Glutamatergic neuron (in vitro differentiated cells): ENCODE measurements around the gene ZNF579. TPM values are rescaled to one million over a fixed set of nuclear protein-coding genes. Genes with fewer than 3 reads are reported as not detected.
"Not testable (repeated sequence)": the region's sequence is repeated elsewhere in the genome, so short reads cannot be mapped to it uniquely, and the experiment has no call there.

Experiments
- DNase-seq: peaks from one replicate; pipeline ENCODE4 v3.0.0; 2022
- H3K27ac Mint-ChIP-seq: one replicate; pipeline ENCODE4 v1.8.0; 2020; ENCODE audit warnings: mild to moderate bottlenecking, mixed read lengths, inconsistent platforms; ENCODE audit not compliant: unreplicated experiment
- H3K27me3 Mint-ChIP-seq: one replicate; pipeline ENCODE4 v1.8.0; 2020; ENCODE audit warnings: mild to moderate bottlenecking, moderate library complexity, mixed read lengths, inconsistent platforms; ENCODE audit not compliant: unreplicated experiment
- H3K36me3 Mint-ChIP-seq: one replicate; pipeline ENCODE4 v1.8.0; 2020; ENCODE audit warnings: mild to moderate bottlenecking, mixed read lengths, inconsistent platforms; ENCODE audit not compliant: unreplicated experiment
- H3K4me1 Mint-ChIP-seq: one replicate; pipeline ENCODE4 v1.8.0; 2020; ENCODE audit warnings: mild to moderate bottlenecking, low read depth, mixed read lengths, inconsistent platforms; ENCODE audit not compliant: unreplicated experiment
- H3K4me3 Mint-ChIP-seq: one replicate; pipeline ENCODE4 v1.8.0; 2020; ENCODE audit warnings: mild to moderate bottlenecking, mixed read lengths, inconsistent platforms; ENCODE audit not compliant: unreplicated experiment
- H3K9me3 Mint-ChIP-seq: one replicate; pipeline ENCODE4 v1.8.0; 2020; ENCODE audit warnings: mild to moderate bottlenecking, moderate library complexity, mixed read lengths, inconsistent platforms; ENCODE audit not compliant: unreplicated experiment
- total RNA-seq: library from RNA; stranded (reverse); fragmentation: NEBNext Ultra II Directional; extraction: Animal tissue kit (Norgen Biotek cat#: 25700); gene quantifications from one replicate; pipeline ENCODE4 v1.2.1, GENCODE V29; 2021; ENCODE audit not compliant: unreplicated experiment
- TF ChIP-seq, protein P1 (sequence below): fragments of 200-600 bp; sonication (generic); IDR thresholded peaks from one replicate; pipeline ENCODE4 v1.5.0; 2021; ENCODE audit not compliant: partially characterized antibody, unreplicated experiment

Gene ZNF579
- total RNA-seq, 1 donor from 2014 or later: 48.9 TPM

GRCh38 chr19:55578031-55578760 is 2.5 kb downstream of the ZNF579 start:
- peaks cover 4% of the 10 kb centered on the region for H3K36me3 Mint-ChIP-seq
- TF ChIP-seq, protein P1, sequence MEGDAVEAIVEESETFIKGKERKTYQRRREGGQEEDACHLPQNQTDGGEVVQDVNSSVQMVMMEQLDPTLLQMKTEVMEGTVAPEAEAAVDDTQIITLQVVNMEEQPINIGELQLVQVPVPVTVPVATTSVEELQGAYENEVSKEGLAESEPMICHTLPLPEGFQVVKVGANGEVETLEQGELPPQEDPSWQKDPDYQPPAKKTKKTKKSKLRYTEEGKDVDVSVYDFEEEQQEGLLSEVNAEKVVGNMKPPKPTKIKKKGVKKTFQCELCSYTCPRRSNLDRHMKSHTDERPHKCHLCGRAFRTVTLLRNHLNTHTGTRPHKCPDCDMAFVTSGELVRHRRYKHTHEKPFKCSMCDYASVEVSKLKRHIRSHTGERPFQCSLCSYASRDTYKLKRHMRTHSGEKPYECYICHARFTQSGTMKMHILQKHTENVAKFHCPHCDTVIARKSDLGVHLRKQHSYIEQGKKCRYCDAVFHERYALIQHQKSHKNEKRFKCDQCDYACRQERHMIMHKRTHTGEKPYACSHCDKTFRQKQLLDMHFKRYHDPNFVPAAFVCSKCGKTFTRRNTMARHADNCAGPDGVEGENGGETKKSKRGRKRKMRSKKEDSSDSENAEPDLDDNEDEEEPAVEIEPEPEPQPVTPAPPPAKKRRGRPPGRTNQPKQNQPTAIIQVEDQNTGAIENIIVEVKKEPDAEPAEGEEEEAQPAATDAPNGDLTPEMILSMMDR: no peak
- no peak for DNase-seq
- H3K27me3 Mint-ChIP-seq: peaks cover 20% of the 10 kb centered on the region
- no peak overlapping the region for H3K4me3 Mint-ChIP-seq
- H3K9me3 Mint-ChIP-seq: peaks cover 16% of the 10 kb centered on the region
- no peaks in the 10 kb centered on the region for H3K4me1 Mint-ChIP-seq
- no peak overlapping the region for H3K27ac Mint-ChIP-seq

GRCh38 chr19:55576746-55577145 is 3.9 kb downstream of the ZNF579 start:
- H3K9me3 Mint-ChIP-seq: peaks cover 16% of the 10 kb centered on the region
- H3K36me3 Mint-ChIP-seq: peaks cover 4% of the 10 kb centered on the region
- peaks cover 20% of the 10 kb centered on the region for H3K27me3 Mint-ChIP-seq
- peak overlapping the region; percentile 55 for H3K4me3 Mint-ChIP-seq
- no peaks in the 10 kb centered on the region for H3K4me1 Mint-ChIP-seq
- no peak for DNase-seq
- TF ChIP-seq, protein P1: no peak
- no peak overlapping the region for H3K27ac Mint-ChIP-seq

DNA sequence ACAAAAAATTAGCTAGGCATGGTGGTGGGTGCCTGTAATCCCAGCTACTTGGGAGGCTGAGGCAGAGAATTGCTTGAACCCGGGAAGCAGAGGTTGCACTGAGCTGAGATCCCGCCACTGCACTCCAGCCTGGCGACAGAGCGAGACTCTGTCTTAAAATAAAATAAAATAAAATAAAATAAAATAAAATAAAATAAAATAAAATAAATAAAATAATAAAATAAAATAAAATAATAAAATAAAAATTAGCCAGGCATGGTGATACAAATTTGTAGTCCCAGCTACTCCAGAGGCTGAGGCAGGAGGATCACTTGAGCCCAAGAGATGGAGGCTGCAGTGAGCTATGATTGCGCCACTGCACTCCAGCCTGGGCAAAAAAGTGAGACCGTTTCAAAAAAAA is 6.7 kb downstream of the ZNF579 start:
- Mint-ChIP-seq H3K9me3 (peaks cover 11% of the 10 kb centered on the region), H3K27me3 (peaks cover 16% of the 10 kb centered on the region)
- not testable (repeated sequence) for H3K4me1 Mint-ChIP-seq, H3K27ac Mint-ChIP-seq, DNase-seq, H3K36me3 Mint-ChIP-seq, H3K4me3 Mint-ChIP-seq

- DNase-seq, H3K9me3 Mint-ChIP-seq, H3K4me3 Mint-ChIP-seq, H3K4me1 Mint-ChIP-seq, H3K36me3 Mint-ChIP-seq, H3K27me3 Mint-ChIP-seq, H3K27ac Mint-ChIP-seq: not testable (repeated sequence)
Measured at GRCh38 chr19:55569477-55569876, 11.2 kb downstream of the ZNF579 start.

DNA sequence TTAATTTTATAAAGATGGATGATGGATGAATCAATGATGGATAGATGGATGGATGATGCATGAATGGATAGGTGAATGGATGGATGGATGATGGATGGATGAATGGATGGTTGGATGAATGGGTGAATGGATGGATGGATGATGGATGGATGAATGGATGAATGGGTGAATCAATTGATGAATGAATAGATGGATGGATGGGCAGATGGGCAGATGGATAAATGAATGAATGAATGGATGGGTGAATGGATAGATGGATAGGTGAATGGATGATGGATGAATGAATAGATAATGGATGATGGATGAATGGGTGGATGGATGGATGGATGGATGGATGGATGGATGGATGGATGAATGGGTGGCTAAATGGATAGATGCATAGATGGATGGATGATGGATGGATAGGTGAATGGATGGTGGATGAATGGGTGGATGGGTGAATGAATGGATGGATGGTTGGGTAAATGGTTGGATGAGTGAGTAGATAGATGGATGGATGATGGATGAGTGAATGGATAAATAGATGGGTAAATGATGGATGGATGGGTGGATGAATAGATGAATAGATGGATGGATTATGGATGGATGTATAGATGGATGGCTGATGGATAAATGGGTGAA is 12.8 kb downstream of the ZNF579 start:
- Mint-ChIP-seq H3K9me3 (peaks cover 2% of the 10 kb centered on the region), H3K36me3 (no peaks in the 10 kb centered on the region), H3K27me3 (no peaks in the 10 kb centered on the region), H3K4me1 (no peaks in the 10 kb centered on the region), H3K4me3 (no peak overlapping the region), H3K27ac (no peak overlapping the region)
- no peak for DNase-seq
- TF ChIP-seq, protein P1: no peak

GRCh38 chr19:55566823-55567222 is 13.8 kb downstream of the ZNF579 start:
- no peaks in the 10 kb centered on the region for H3K4me1 Mint-ChIP-seq
- no peak overlapping the region for H3K4me3 Mint-ChIP-seq
- no peaks in the 10 kb centered on the region for H3K27me3 Mint-ChIP-seq
- no peaks in the 10 kb centered on the region for H3K36me3 Mint-ChIP-seq
- no peak for DNase-seq
- TF ChIP-seq, protein P1: no peak
- peaks cover 2% of the 10 kb centered on the region for H3K9me3 Mint-ChIP-seq
- no peak overlapping the region for H3K27ac Mint-ChIP-seq
